Measurements from ENCODE around the gene REXO1. TPM values are rescaled to one million over a fixed set of nuclear protein-coding genes. Genes with fewer than 3 reads are reported as not detected.
"Not testable (repeated sequence)": the region's sequence is repeated elsewhere in the genome, so short reads cannot be mapped to it uniquely, and the experiment has no call there.

The REXO1 gene
- total RNA-seq, 1 experiment from 2014 or later = 61.1 TPM

DNA sequence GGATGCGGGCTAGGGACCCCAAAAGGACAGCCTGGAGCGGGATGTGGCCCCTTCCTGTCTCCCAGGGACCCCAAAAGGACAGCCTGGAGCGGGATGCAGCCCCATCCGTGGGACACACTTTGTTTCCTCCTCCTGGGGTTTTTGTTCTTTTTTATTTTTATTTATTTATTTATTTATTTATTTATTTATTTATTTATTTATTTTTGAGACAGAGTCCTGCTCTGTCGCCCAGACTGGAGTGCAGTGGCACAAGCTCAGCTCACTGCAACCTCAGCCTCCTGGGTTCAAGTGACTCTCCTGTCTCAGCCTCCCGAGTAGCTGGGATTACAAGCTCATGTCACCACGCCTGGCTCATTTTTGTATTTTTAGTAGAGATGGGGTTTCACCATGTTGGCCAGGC lies 51.0 kb downstream of the REXO1 start:
- ATAC-seq; H3K27ac Mint-ChIP-seq; DNase-seq (ENCODE audit: low spot score); H3K36me3 Mint-ChIP-seq; H3K27me3 Mint-ChIP-seq (ENCODE audit: low read depth); POLR2A ChIA-PET; H3K9me3 Mint-ChIP-seq; H3K4me3 Mint-ChIP-seq: not testable (repeated sequence)
- peaks cover 12% of the 10 kb centered on the region for H3K4me1 Mint-ChIP-seq
- CTCF ChIA-PET = interaction anchor here (1.1 to 12.5 kb wide), 5 partner anchors 17 to 251 kb away, joined by 3 to 161 read pairs (median 7); no protein-coding TSS in a partner anchor

DNA sequence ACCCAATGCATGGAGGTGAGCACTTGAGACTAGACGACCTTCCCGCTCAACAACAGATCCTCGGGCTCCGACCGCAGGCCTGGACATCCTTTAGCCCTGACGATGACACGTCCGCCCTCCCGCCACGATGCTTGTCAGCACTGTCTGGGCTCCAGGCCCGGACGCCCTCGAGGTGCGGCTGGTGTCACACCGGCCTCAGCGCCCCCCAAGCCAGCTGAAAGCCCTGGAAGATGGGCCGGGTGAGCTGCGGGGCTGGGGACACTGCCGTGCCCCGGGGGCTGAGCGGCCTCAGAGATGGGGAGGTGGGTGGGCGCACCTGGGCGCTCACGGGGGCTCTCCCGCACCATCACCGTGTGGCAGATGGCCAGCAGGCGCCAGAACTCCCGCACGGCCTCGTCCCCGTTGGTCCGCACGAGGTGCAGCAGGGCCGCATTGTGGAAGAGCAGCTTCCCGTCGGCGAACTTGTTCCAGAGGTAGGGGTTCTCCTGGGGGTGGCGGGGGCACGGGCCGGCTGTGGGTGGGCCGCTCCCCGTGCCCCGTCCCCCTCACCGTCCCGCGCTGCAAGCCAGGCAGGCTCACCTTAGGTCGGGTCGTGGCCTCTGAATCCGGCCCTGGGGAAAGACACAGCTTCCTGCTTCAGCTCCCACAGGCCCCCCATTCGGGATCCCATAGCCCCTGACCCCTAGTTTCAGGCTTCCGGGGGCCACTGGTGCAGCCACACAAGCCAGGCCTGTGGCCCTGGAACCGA lies 51.7 kb downstream of the REXO1 start:
- POLR2A ChIA-PET = no interaction called here
- Mint-ChIP-seq H3K4me1 (peaks cover 12% of the 10 kb centered on the region), H3K27me3 (ENCODE audit: low read depth) (no peaks in the 10 kb centered on the region; the same call in none of the 2 replicates), H3K9me3 (no peaks in the 10 kb centered on the region), H3K27ac (no peak overlapping the region), H3K4me3 (no peak overlapping the region), H3K36me3 (no peaks in the 10 kb centered on the region)
- CTCF ChIA-PET = interaction anchor here (0.9 to 12.5 kb wide), 10 partner anchors 16 to 341 kb away, joined by 3 to 161 read pairs (median 4); no protein-coding TSS in a partner anchor
- TF ChIP-seq ZNF219 (CRISPR knock-in tag; IDR thresholded peaks at IDR 0.05; ENCODE audit: borderline replicate concordance) = no peak
- DNase-seq (ENCODE audit: low spot score) (no peak), ATAC-seq (no peak)

GRCh38 chr19:1794424-1795172 lies 53.7 kb downstream of the REXO1 start:
- Mint-ChIP-seq H3K9me3 (peaks cover 6% of the 10 kb centered on the region; the same call in 1 of the 2 replicates), H3K36me3 (no peaks in the 10 kb centered on the region), H3K4me1 (peaks cover 12% of the 10 kb centered on the region), H3K27ac (peak overlapping the region; percentile 45; the same call in 1 of the 2 replicates), H3K27me3 (ENCODE audit: low read depth) (peaks cover 10% of the 10 kb centered on the region), H3K4me3 (no peak overlapping the region)
- no peak; the same call in 1 of the 2 replicates for ATAC-seq
- CTCF ChIA-PET = interaction anchor here (1.0 to 12.5 kb wide), 15 partner anchors 9 to 248 kb away, joined by 3 to 161 read pairs (median 5); no protein-coding TSS in a partner anchor
- POLR2A ChIA-PET = interaction anchor here (0.9 kb wide), 1 partner anchor 32 kb away, joined by 3 read pairs; no protein-coding TSS in a partner anchor
- DNase-seq (ENCODE audit: low spot score) = no peak
- TF ChIP-seq, protein P1, sequence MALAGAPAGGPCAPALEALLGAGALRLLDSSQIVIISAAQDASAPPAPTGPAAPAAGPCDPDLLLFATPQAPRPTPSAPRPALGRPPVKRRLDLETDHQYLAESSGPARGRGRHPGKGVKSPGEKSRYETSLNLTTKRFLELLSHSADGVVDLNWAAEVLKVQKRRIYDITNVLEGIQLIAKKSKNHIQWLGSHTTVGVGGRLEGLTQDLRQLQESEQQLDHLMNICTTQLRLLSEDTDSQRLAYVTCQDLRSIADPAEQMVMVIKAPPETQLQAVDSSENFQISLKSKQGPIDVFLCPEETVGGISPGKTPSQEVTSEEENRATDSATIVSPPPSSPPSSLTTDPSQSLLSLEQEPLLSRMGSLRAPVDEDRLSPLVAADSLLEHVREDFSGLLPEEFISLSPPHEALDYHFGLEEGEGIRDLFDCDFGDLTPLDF (CRISPR knock-in tag; IDR thresholded peaks at IDR 0.05) = no peak
- TF ChIP-seq SMAD3 (CRISPR knock-in tag; IDR thresholded peaks at IDR 0.05; ENCODE audit: borderline replicate concordance) = no peak
- no peak for TF ChIP-seq OVOL2 (CRISPR knock-in tag; IDR thresholded peaks at IDR 0.05; ENCODE audit: borderline replicate concordance)
- no peak for TF ChIP-seq RORB (CRISPR knock-in tag; IDR thresholded peaks at IDR 0.05)
- TF ChIP-seq NFATC4 (CRISPR knock-in tag; IDR thresholded peaks at IDR 0.05) = no peak

DNA sequence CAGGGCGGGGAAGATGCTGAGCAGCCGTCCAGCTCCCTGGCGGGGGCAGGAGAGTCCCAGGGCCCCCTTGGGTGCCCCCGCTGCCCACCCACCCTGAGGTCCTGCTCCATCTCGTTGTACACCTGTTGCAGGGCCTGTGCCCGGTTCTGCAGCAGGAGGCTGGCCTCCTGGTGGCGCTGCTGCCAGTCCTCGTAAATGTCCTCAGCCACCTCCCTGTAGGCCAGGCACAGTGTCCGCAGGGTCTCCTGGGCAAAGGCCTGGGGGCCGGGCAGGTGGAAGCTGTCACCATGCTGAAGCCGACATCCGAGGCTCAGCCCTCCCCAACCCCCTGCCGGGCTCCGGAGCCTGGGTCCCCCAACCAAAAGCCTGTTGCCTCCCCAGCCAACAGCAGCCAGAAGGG lies 56.4 kb downstream of the REXO1 start:
- ChIA-PET POLR2A (no interaction called here), CTCF (interaction anchor here (0.6 to 12.5 kb wide), 9 partner anchors 10 to 309 kb away, joined by 3 to 161 read pairs (median 6); no protein-coding TSS in a partner anchor)
- no peak for TF ChIP-seq RELA (CRISPR knock-in tag; IDR thresholded peaks at IDR 0.05; ENCODE audit: borderline replicate concordance)
- no peak for TF ChIP-seq AR (CRISPR knock-in tag; IDR thresholded peaks at IDR 0.05)
- DNase-seq (ENCODE audit: low spot score) (no peak), ATAC-seq (no peak)
- Mint-ChIP-seq H3K27me3 (ENCODE audit: low read depth) (peaks cover 28% of the 10 kb centered on the region), H3K36me3 (no peaks in the 10 kb centered on the region), H3K4me3 (no peak overlapping the region), H3K4me1 (peaks cover 12% of the 10 kb centered on the region), H3K27ac (no peak overlapping the region), H3K9me3 (peaks cover 6% of the 10 kb centered on the region; the same call in 1 of the 2 replicates)

All from WTC11 (cell line).